HG03066 (cell line): ENCODE results near the gene CORO2B.

Experiments
- ATAC-seq: cut with Tn5 transposase; IDR thresholded peaks from one replicate; pipeline ENCODE4 v1.9.1; 2021; ENCODE audit warnings: low read depth; ENCODE audit not compliant: unreplicated experiment

The CORO2B gene

GRCh38 chr15:68578980-68579935, at the start of gene CORO2B:
Gene CORO2B, plus strand, starts transcription at chr15:68578993. Its CDS starts 270 bp downstream, at chr15:68579263.
- ATAC-seq: no peak

GRCh38 chr15:68531387-68532179, 47.2 kb upstream of the CORO2B start:
- no peak for ATAC-seq

GRCh38 chr15:68536331-68537095, 42.3 kb upstream of the CORO2B start:
- no peak for ATAC-seq

- no peak for ATAC-seq
These were observed 41.7 kb upstream of the CORO2B start for GRCh38 chr15:68537097-68537496.

GRCh38 chr15:68537506-68537905, 41.3 kb upstream of the CORO2B start:
- ATAC-seq: no peak

GRCh38 chr15:68538311-68538710, 40.5 kb upstream of the CORO2B start:
- no peak for ATAC-seq

- no peak for ATAC-seq
These were observed 37.0 kb upstream of the CORO2B start for GRCh38 chr15:68541743-68542142.

GRCh38 chr15:68542348-68542747, 36.4 kb upstream of the CORO2B start:
- no peak for ATAC-seq

- ATAC-seq: no peak
These were observed 36.0 kb upstream of the CORO2B start for GRCh38 chr15:68542771-68543164.

- no peak for ATAC-seq
These were observed 35.4 kb upstream of the CORO2B start for GRCh38 chr15:68543165-68544008.

- no peak for ATAC-seq
These were observed 32.5 kb upstream of the CORO2B start for GRCh38 chr15:68546318-68546717.

- ATAC-seq: no peak
These were observed 30.4 kb upstream of the CORO2B start for GRCh38 chr15:68548364-68548763.

- no peak for ATAC-seq
These were observed 28.8 kb upstream of the CORO2B start for GRCh38 chr15:68550004-68550403.

GRCh38 chr15:68550498-68551295, 28.1 kb upstream of the CORO2B start:
- ATAC-seq: no peak

- ATAC-seq: no peak
These were observed 27.5 kb upstream of the CORO2B start for GRCh38 chr15:68551296-68551635.

- ATAC-seq: no peak
These were observed 26.4 kb upstream of the CORO2B start for GRCh38 chr15:68552344-68552743.

- no peak for ATAC-seq
These were observed 26.0 kb upstream of the CORO2B start for GRCh38 chr15:68552773-68553172.

- no peak for ATAC-seq
These were observed 25.3 kb upstream of the CORO2B start for GRCh38 chr15:68553314-68553993.
